CD14-positive monocyte (primary cell): Measurements from ENCODE around the gene COQ8A. TPM values are rescaled to one million over a fixed set of nuclear protein-coding genes. Genes with fewer than 3 reads are reported as not detected.

Experiments
- DNase-seq, 3 donors: peaks; one replicate each; pipeline ENCODE4 v3.0.0-alpha.2; 2011 to 2022
- H2AFZ ChIP-seq: 2 replicates; pipeline ENCODE4 v1.6.0; 2012; ENCODE audit warnings: mild to moderate bottlenecking, low read depth, low read length, inconsistent platforms; ENCODE audit not compliant: insufficient read depth, poor library complexity, severe bottlenecking
- H3K27ac ChIP-seq, 2 donors: 1 replicate in 1 of 2; 2 replicates in 1 of 2; pipeline ENCODE4 v1.5.1; 2012 to 2013; ENCODE audit warnings: low read length in 2 of 2, control low read depth in 1 of 2, inconsistent platforms in 1 of 2, low read depth in 1 of 2, mild to moderate bottlenecking in 1 of 2
- H3K27me3 ChIP-seq, 2 donors: one replicate each; pipeline versions ENCODE4 v1.6.0 to v1.6.1; 2011 to 2013; ENCODE audit warnings: low read length in 2 of 2; ENCODE audit not compliant: control insufficient read depth in 2 of 2, insufficient read depth in 2 of 2
- H3K36me3 ChIP-seq, 2 donors: replicated peaks in 1 of 2; 1 replicate in 1 of 2; 2 replicates in 1 of 2; pipeline versions ENCODE4 v1.5.1 to v1.6.1; 2012 to 2013; ENCODE audit warnings: low read length in 2 of 2, control low read depth in 1 of 2, inconsistent platforms in 1 of 2, mild to moderate bottlenecking in 1 of 2; ENCODE audit not compliant: insufficient read depth in 2 of 2, control insufficient read depth in 1 of 2
- H3K4me1 ChIP-seq, 2 donors: 1 replicate in 1 of 2; 2 replicates in 1 of 2; pipeline versions ENCODE4 v1.5.1 to v1.6.1; 2012 to 2013; ENCODE audit warnings: low read length in 2 of 2, control low read depth in 1 of 2, inconsistent platforms in 1 of 2, mild to moderate bottlenecking in 1 of 2, moderate library complexity in 1 of 2; ENCODE audit not compliant: insufficient read depth in 2 of 2, control insufficient read depth in 1 of 2
- H3K4me2 ChIP-seq: replicated peaks from 2 replicates; pipeline ENCODE3; 2012; ENCODE audit warnings: low read length, moderate library complexity, mild to moderate bottlenecking; ENCODE audit not compliant: poor library complexity, severe bottlenecking; ENCODE audit errors: extremely low read depth
- H3K4me3 ChIP-seq, 3 experiments: fragments of 200-600 bp in 1 of 3; sonication (generic) in 1 of 3; replicated peaks in 1 of 3; 1 replicate in 2 of 3; 2 replicates in 1 of 3; pipeline ENCODE4 v1.5.1; 2011 to 2013; ENCODE audit warnings: low read length in 3 of 3, mild to moderate bottlenecking in 3 of 3, control low read depth in 2 of 3, low read depth in 2 of 3, inconsistent platforms in 1 of 3, moderate library complexity in 1 of 3
- H3K79me2 ChIP-seq: 2 replicates; pipeline ENCODE4 v1.6.0; 2012; ENCODE audit warnings: mild to moderate bottlenecking, control low read depth, inconsistent platforms, low read length, moderate library complexity; ENCODE audit not compliant: insufficient read depth
- H3K9ac ChIP-seq: 2 replicates; pipeline ENCODE4 v1.6.0; 2017; ENCODE audit warnings: low read length, mild to moderate bottlenecking; ENCODE audit not compliant: insufficient read depth, poor library complexity, severe bottlenecking
- H3K9me3 ChIP-seq, 2 donors: replicated peaks in 1 of 2; 1 replicate in 1 of 2; 2 replicates in 1 of 2; pipeline versions ENCODE4 v1.5.1 to v1.6.1; 2012 to 2013; ENCODE audit warnings: low read length in 2 of 2, control low read depth in 1 of 2; ENCODE audit not compliant: control insufficient read depth in 1 of 2, insufficient read depth in 1 of 2
- H4K20me1 ChIP-seq: 2 replicates; pipeline ENCODE4 v1.6.0; 2012; ENCODE audit warnings: mild to moderate bottlenecking, low read length, control low read depth, moderate library complexity; ENCODE audit not compliant: insufficient read depth
- H3K27ac Mint-ChIP-seq, 7 donors: one replicate each; pipeline ENCODE4 v1.8.0; 2020; ENCODE audit warnings: mild to moderate bottlenecking in 7 of 7, mixed read lengths in 7 of 7, moderate library complexity in 6 of 7, inconsistent platforms in 2 of 7
- H3K27me3 Mint-ChIP-seq, 3 donors: one replicate each; pipeline ENCODE4 v1.8.0; 2021 to 2022; ENCODE audit warnings: low read depth in 3 of 3, mild to moderate bottlenecking in 3 of 3, mixed read lengths in 3 of 3, moderate library complexity in 3 of 3, inconsistent platforms in 1 of 3
- H3K36me3 Mint-ChIP-seq, 2 donors: one replicate each; pipeline ENCODE4 v1.8.0; 2020; ENCODE audit warnings: mixed read lengths in 2 of 2, inconsistent platforms in 1 of 2, mild to moderate bottlenecking in 1 of 2
- H3K4me1 Mint-ChIP-seq: one replicate; pipeline ENCODE4 v1.8.0; 2020; ENCODE audit warnings: mild to moderate bottlenecking, mixed read lengths
- H3K4me3 Mint-ChIP-seq, 2 donors: one replicate each; pipeline ENCODE4 v1.8.0; 2020; ENCODE audit warnings: mild to moderate bottlenecking in 2 of 2, mixed read lengths in 2 of 2, moderate library complexity in 1 of 2
- H3K9me3 Mint-ChIP-seq, 7 donors: one replicate each; pipeline ENCODE4 v1.8.0; 2020 to 2022; ENCODE audit warnings: mixed read lengths in 7 of 7, mild to moderate bottlenecking in 6 of 7, moderate library complexity in 6 of 7, inconsistent platforms in 2 of 7
- CTCF ChIP-seq: fragments of 200-600 bp; IDR thresholded peaks from one replicate; pipeline ENCODE4 v1.8.0; 2022; ENCODE audit warnings: antibody characterized with exemption, mild to moderate bottlenecking
- WGBS: methylation state at CpG from one replicate; pipeline ENCODE4 v1.1.5; 2013; ENCODE audit warnings: missing lambda C conversion rate; ENCODE audit not compliant: insufficient coverage; 5-methylcytosine and 5-hydroxymethylcytosine counted together
- intact Hi-C, 2 donors: fragments of 100-400 bp; cut with micrococcal nuclease; formaldehyde crosslinking; loops; one replicate each; pipeline versions ENCODE4 v1.15.0 to v1.15.1; 2023
- polyA plus RNA-seq, 3 donors: library from polyadenylated mRNA; depleted of rRNA in 1 of 3; unstranded in 2 of 3; stranded (reverse) in 1 of 3; fragments of 300-500 nt in 2 of 3; fragments of >200 nt in 1 of 3; fragmentation: Illumina TruSeq in 2 of 3; gene quantifications; 1 replicate in 2 of 3; 2 replicates in 1 of 3; pipeline ENCODE4 v1.2.3, GENCODE V29; 2012 to 2021

COQ8A gene
- polyA plus RNA-seq, 3 donors = 33.1 to 44.7 (median 38.2) TPM

GRCh38 chr1:227002531-227003049, 62.5 kb downstream of the COQ8A start:
- H3K4me2 ChIP-seq = no peak overlapping the region

GRCh38 chr1:227003165-227003564, 63.1 kb downstream of the COQ8A start:
- Mint-ChIP-seq H3K4me1 (peaks cover 14% of the 10 kb centered on the region), H3K27me3 (peaks cover 0 to 1% (median 0%) of the 10 kb centered on the region in 3 donors), H3K9me3 (peaks cover 0 to 3% (median 0%) of the 10 kb centered on the region in 7 donors), H3K36me3 (no peaks in the 10 kb centered on the region), H3K4me3 (no peak overlapping the region), H3K27ac (no peak overlapping the region)
- Histone ChIP-seq H3K27ac (no peak overlapping the region), H3K4me2 (no peak overlapping the region), H3K4me1 (no peaks in the 10 kb centered on the region), H3K79me2 (no peaks in the 10 kb centered on the region), H2AFZ (no peak overlapping the region), H3K4me3 (no peak overlapping the region), H3K27me3 (no peaks in the 10 kb centered on the region), H4K20me1 (no peaks in the 10 kb centered on the region), H3K9ac (no peak overlapping the region), H3K9me3 (no peaks in the 10 kb centered on the region), H3K36me3 (no peaks in the 10 kb centered on the region)
- no peak for TF ChIP-seq CTCF
- no peak for DNase-seq
- WGBS = 93% methylated on average over 3 of the region's 8 CpGs
- intact Hi-C loops = no loop called here

More at GRCh38 chr1:227002531-227003049, 62.5 kb downstream of the COQ8A start:
- H3K79me2 ChIP-seq = no peaks in the 10 kb centered on the region
- H3K4me3 ChIP-seq = no peak overlapping the region
- H2AFZ ChIP-seq = no peak overlapping the region
- Mint-ChIP-seq H3K4me1 (peaks cover 14% of the 10 kb centered on the region), H3K27ac (no peak overlapping the region), H3K9me3 (peaks cover 0 to 3% (median 0%) of the 10 kb centered on the region in 7 donors), H3K4me3 (no peak overlapping the region), H3K36me3 (peaks cover 0 to under 1% of the 10 kb centered on the region in 2 donors), H3K27me3 (peaks cover 0 to 1% (median 0%) of the 10 kb centered on the region in 3 donors)
- H3K27ac ChIP-seq = no peak overlapping the region
- no peaks in the 10 kb centered on the region for H3K4me1 ChIP-seq
- no peak for DNase-seq
- H3K9me3 ChIP-seq = no peaks in the 10 kb centered on the region
- H3K36me3 ChIP-seq = no peaks in the 10 kb centered on the region
- H3K9ac ChIP-seq = no peak overlapping the region
- intact Hi-C loops = no loop called here
- H4K20me1 ChIP-seq = no peaks in the 10 kb centered on the region
- WGBS = 36% methylated on average over 2 of the region's 3 CpGs
- no peak for TF ChIP-seq CTCF
- no peaks in the 10 kb centered on the region for H3K27me3 ChIP-seq
